Measurements from ENCODE around the gene AUH.

DNA sequence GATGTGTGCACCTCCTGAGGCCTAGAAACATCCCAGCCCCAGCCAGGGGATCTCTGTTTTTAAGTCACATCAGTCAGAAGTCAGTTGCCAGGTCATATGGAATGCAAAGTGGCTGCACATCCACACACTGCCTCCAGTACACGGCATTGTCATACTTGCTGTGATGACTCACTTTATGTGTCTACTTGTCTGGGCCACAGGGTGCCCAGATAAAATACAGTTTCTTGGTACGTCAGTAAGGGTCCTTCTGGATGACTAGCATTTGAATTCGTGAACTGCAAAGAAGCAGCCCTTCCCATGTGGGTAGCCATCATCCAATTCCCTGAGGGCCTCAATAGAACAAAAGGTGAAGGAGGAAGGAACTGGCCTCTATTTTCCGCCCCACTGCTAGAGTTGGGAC is 27.7 kb downstream of the AUH start:
- TF ChIP-seq POLR2A (IDR thresholded peaks at IDR 0.05) (no peak), EP300 (IDR thresholded peaks at IDR 0.05) (no peak), POLR2AphosphoS5 (IDR thresholded peaks at IDR 0.05) (no peak)
- TF ChIP-seq, protein P1, sequence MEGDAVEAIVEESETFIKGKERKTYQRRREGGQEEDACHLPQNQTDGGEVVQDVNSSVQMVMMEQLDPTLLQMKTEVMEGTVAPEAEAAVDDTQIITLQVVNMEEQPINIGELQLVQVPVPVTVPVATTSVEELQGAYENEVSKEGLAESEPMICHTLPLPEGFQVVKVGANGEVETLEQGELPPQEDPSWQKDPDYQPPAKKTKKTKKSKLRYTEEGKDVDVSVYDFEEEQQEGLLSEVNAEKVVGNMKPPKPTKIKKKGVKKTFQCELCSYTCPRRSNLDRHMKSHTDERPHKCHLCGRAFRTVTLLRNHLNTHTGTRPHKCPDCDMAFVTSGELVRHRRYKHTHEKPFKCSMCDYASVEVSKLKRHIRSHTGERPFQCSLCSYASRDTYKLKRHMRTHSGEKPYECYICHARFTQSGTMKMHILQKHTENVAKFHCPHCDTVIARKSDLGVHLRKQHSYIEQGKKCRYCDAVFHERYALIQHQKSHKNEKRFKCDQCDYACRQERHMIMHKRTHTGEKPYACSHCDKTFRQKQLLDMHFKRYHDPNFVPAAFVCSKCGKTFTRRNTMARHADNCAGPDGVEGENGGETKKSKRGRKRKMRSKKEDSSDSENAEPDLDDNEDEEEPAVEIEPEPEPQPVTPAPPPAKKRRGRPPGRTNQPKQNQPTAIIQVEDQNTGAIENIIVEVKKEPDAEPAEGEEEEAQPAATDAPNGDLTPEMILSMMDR (IDR thresholded peaks at IDR 0.05): no peak
